HEK293 (cell line): ENCODE measurements around the gene CPLX1.

Experiments
- CTCF ChIP-seq: fragments of 450-650 bp; formaldehyde crosslinking; IDR thresholded peaks from 2 replicates; pipeline ENCODE4 v1.5.1; 2016; ENCODE audit warnings: missing biosample characterization, missing genetic modification characterization
- GLIS2 ChIP-seq: fragments of 450-650 bp; formaldehyde crosslinking; IDR thresholded peaks from 2 replicates; pipeline ENCODE4 v1.5.1; 2016; ENCODE audit warnings: missing biosample characterization, missing genetic modification characterization
- SETDB1 ChIP-seq: IDR thresholded peaks from one replicate; pipeline ENCODE4 v1.6.1; 2017; ENCODE audit warnings: mild to moderate bottlenecking, low read length, moderate library complexity, mixed read lengths; ENCODE audit not compliant: insufficient read length
- YY1 ChIP-seq: fragments of 450-650 bp; formaldehyde crosslinking; IDR thresholded peaks from 2 replicates; pipeline ENCODE4 v1.5.1; 2018; ENCODE audit warnings: missing biosample characterization, missing genetic modification characterization
- ZEB2 ChIP-seq: fragments of 450-650 bp; formaldehyde crosslinking; IDR thresholded peaks from 2 replicates; pipeline ENCODE4 v1.5.1; 2016; ENCODE audit warnings: missing biosample characterization, missing genetic modification characterization
- ZFP3 ChIP-seq: fragments of 450-650 bp; formaldehyde crosslinking; IDR thresholded peaks from 2 replicates; pipeline ENCODE4 v1.5.1; 2016; ENCODE audit warnings: low read depth, missing biosample characterization, missing genetic modification characterization
- ZNF10 ChIP-seq: fragments of 450-650 bp; formaldehyde crosslinking; IDR thresholded peaks from 2 replicates; pipeline ENCODE4 v1.5.1; 2017; ENCODE audit warnings: missing biosample characterization, missing genetic modification characterization
- ZNF175 ChIP-seq: fragments of 450-650 bp; formaldehyde crosslinking; IDR thresholded peaks from 2 replicates; pipeline ENCODE4 v1.5.1; 2016; ENCODE audit warnings: missing biosample characterization, missing genetic modification characterization
- ZNF211 ChIP-seq: fragments of 450-650 bp; formaldehyde crosslinking; IDR thresholded peaks from 2 replicates; pipeline ENCODE4 v1.5.1; 2016; ENCODE audit warnings: low read depth, missing biosample characterization, missing genetic modification characterization
- ZNF23 ChIP-seq: fragments of 450-650 bp; formaldehyde crosslinking; IDR thresholded peaks from 2 replicates; pipeline ENCODE4 v1.5.1; 2016; ENCODE audit warnings: missing biosample characterization, missing genetic modification characterization, borderline replicate concordance
- TF ChIP-seq, protein P1 (sequence below): fragments of 450-650 bp; formaldehyde crosslinking; IDR thresholded peaks from 2 replicates; pipeline ENCODE4 v1.5.1; 2016; ENCODE audit warnings: missing biosample characterization, missing genetic modification characterization

DNA sequence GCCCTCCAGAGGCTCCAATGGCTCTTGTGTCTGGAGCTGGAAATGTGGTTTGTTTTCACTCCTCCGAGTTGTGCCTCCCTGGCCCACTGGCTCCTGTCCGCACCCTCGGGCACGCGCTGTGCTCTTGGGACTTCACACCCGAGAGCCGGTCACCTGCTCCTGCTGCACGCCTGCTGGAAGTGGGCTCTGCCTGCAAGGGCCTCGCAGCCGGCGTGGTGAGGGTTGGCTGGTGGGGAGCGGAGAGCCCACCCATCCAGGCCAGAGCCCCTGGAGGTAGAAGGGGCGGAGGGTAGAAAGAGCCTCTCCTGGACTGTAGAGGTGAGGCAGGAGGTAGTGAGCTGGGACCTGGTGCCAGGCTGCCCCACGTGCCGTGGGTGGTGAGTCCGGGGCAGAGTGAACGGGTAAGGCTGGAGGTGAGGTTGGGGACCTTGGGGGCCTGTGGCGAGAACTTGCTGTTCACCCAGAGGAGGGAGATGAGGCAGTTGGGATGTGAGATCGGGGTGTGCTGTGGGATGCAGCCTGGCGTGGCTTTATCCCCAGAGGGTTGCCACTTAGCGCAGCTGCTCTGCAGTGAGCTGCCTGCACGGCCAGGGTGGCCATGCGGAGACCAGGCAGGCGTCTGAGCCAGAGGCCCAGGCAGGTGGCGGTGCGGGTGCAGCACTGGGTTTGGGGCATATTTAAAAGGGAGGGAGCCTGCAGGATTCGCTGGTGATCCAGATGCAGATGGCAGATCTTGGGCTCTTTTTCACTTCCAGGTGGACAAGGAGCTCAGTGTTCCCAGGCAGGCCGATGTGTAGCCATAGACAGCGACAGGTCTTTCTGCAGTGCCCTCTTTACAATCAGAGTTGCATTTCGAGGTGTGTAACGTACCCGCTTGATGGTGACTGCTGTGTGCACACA lies 71.5 kb downstream of the CPLX1 start:
- no peak for TF ChIP-seq CTCF
- TF ChIP-seq ZNF10 (tag by site-specific recombination), result no peak
- TF ChIP-seq, protein P1, sequence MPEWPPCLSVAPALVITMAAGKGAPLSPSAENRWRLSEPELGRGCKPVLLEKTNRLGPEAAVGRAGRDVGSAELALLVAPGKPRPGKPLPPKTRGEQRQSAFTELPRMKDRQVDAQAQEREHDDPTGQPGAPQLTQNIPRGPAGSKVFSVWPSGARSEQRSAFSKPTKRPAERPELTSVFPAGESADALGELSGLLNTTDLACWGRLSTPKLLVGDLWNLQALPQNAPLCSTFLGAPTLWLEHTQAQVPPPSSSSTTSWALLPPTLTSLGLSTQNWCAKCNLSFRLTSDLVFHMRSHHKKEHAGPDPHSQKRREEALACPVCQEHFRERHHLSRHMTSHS (tag by site-specific recombination), result no peak
- TF ChIP-seq GLIS2 (tag by site-specific recombination), result no peak
- no peak for TF ChIP-seq ZEB2 (tag by site-specific recombination)
- TF ChIP-seq YY1 (tag by site-specific recombination), result no peak
- TF ChIP-seq ZNF211 (tag by site-specific recombination), result no peak
- no peak for TF ChIP-seq SETDB1
- TF ChIP-seq ZNF23, result no peak
- TF ChIP-seq ZNF175 (tag by site-specific recombination), result no peak
- no peak for TF ChIP-seq ZFP3
